Stimulated activated CD8-positive, alpha-beta memory T cell treated with anti-CD3 and anti-CD28 coated beads, Interleukin-7, amount 100 ng/mL, for 1 hour (primary cell): ENCODE measurements around the gene TMPRSS3.

Experiments
- DNase-seq, 2 donors: peaks; one replicate each; pipeline ENCODE4 v3.0.0-alpha.2; 2020; ENCODE audit warnings: low read depth in 2 of 2

The TMPRSS3 gene

GRCh38 chr21:42331660-42332059, 64.2 kb downstream of the TMPRSS3 start:
- no peak for DNase-seq

GRCh38 chr21:42330380-42331371, 65.2 kb downstream of the TMPRSS3 start:
- DNase-seq = no peak

- no peak for DNase-seq
Measured at GRCh38 chr21:42324896-42325295, 71.0 kb downstream of the TMPRSS3 start.
